ENCODE measurements around the gene MRPL36. TPM values are rescaled to one million over a fixed set of nuclear protein-coding genes. Genes with fewer than 3 reads are reported as not detected.

The MRPL36 gene
- total RNA-seq, 1 experiment from 2014 or later: 61.2 TPM

DNA sequence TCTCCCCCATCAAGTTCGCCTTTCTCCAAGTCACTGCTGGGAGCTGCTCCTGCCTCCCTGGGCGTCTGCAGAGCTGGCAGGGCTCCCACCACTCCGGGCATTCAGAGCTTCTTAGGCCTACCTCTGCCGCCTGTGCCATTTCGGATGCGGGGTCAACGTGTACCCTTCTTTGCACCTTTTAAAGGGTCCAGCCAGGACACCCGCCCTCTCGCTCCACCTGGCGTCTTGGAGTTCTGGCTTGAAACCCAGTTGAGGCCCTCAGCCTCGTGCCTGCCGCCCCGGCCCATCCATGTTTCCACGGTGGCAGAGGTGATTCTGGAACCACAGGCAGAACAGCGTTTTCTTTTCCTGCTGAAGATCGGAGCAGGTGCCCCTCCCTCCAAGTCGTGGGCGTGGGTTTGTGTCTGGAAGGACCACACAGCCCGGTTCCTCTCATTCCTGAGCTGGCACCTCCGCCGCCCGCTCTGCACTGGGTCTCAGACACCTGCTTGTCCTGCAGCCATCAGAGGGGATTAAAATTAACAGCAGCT is 34.5 kb upstream of the MRPL36 start (continued):
- TF ChIP-seq, protein P1, sequence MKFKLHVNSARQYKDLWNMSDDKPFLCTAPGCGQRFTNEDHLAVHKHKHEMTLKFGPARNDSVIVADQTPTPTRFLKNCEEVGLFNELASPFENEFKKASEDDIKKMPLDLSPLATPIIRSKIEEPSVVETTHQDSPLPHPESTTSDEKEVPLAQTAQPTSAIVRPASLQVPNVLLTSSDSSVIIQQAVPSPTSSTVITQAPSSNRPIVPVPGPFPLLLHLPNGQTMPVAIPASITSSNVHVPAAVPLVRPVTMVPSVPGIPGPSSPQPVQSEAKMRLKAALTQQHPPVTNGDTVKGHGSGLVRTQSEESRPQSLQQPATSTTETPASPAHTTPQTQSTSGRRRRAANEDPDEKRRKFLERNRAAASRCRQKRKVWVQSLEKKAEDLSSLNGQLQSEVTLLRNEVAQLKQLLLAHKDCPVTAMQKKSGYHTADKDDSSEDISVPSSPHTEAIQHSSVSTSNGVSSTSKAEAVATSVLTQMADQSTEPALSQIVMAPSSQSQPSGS (CRISPR knock-in tag; IDR thresholded peaks at IDR 0.05; ENCODE audit: borderline replicate concordance, low read depth): no peak

DNA sequence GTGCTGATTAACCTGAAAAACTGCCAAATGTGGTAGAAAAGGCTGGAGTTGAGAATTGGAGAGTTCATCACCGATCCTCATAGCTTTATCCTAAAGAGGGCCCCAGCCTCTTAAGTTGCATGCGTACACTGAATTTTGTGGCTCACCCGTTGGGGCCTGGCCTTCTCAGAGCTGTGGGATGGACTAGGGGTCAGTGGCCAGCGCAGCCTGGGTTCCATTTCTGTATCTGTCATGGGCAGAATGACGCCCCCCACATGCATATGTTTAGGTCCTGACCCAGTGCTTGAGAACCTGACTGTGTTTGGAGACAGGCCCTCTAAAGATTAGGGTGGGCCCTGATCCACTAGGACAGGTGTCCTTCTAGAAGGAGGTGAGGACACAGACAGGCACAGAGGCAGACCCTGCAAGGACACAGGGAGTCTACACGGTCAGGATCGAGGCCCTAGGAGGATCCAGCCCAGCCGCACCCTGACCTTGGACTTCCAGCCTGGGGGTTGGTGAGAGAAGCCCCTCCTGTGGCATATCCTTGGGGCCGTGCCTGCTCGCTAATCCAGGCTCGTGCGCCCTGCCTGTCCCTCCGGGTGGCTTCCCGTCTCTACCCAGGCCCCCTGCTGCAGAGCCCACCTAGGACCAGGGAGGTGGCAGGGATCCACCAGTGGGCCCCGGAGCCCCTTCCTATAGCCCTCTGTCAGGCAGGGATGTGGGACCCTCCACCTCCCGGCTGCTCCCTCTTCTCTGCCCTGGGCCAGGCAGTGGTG is 33.8 kb upstream of the MRPL36 start:
- no peaks in the 10 kb centered on the region; the same call in none of the 2 replicates for H3K27me3 Mint-ChIP-seq (ENCODE audit: low read depth)
- TF ChIP-seq JAZF1 (CRISPR knock-in tag; IDR thresholded peaks at IDR 0.05) (no peak), PRRX2 (CRISPR knock-in tag; IDR thresholded peaks at IDR 0.05) (no peak), EMX1 (CRISPR knock-in tag; IDR thresholded peaks at IDR 0.05) (no peak), JUN (CRISPR knock-in tag; IDR thresholded peaks at IDR 0.05) (no peak), TEAD4 (CRISPR knock-in tag; IDR thresholded peaks at IDR 0.05) (no peak), RELA (CRISPR knock-in tag; IDR thresholded peaks at IDR 0.05; ENCODE audit: borderline replicate concordance) (no peak), NR1H2 (CRISPR knock-in tag; IDR thresholded peaks at IDR 0.05) (no peak), ELF4 (CRISPR knock-in tag; IDR thresholded peaks at IDR 0.05; ENCODE audit: low read depth) (no peak), ESRRA (CRISPR knock-in tag; IDR thresholded peaks at IDR 0.05; ENCODE audit: borderline replicate concordance) (no peak), RORB (CRISPR knock-in tag; IDR thresholded peaks at IDR 0.05) (no peak)
- TF ChIP-seq, protein P2, sequence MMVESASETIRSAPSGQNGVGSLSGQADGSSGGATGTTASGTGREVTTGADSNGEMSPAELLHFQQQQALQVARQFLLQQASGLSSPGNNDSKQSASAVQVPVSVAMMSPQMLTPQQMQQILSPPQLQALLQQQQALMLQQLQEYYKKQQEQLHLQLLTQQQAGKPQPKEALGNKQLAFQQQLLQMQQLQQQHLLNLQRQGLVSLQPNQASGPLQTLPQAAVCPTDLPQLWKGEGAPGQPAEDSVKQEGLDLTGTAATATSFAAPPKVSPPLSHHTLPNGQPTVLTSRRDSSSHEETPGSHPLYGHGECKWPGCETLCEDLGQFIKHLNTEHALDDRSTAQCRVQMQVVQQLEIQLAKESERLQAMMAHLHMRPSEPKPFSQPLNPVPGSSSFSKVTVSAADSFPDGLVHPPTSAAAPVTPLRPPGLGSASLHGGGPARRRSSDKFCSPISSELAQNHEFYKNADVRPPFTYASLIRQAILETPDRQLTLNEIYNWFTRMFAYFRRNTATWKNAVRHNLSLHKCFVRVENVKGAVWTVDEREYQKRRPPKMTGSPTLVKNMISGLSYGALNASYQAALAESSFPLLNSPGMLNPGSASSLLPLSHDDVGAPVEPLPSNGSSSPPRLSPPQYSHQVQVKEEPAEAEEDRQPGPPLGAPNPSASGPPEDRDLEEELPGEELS (CRISPR knock-in tag; IDR thresholded peaks at IDR 0.05): no peak
- TF ChIP-seq, protein P3, sequence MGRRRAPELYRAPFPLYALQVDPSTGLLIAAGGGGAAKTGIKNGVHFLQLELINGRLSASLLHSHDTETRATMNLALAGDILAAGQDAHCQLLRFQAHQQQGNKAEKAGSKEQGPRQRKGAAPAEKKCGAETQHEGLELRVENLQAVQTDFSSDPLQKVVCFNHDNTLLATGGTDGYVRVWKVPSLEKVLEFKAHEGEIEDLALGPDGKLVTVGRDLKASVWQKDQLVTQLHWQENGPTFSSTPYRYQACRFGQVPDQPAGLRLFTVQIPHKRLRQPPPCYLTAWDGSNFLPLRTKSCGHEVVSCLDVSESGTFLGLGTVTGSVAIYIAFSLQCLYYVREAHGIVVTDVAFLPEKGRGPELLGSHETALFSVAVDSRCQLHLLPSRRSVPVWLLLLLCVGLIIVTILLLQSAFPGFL (CRISPR knock-in tag; IDR thresholded peaks at IDR 0.05; ENCODE audit: borderline replicate concordance): no peak
- TF ChIP-seq, protein P4, sequence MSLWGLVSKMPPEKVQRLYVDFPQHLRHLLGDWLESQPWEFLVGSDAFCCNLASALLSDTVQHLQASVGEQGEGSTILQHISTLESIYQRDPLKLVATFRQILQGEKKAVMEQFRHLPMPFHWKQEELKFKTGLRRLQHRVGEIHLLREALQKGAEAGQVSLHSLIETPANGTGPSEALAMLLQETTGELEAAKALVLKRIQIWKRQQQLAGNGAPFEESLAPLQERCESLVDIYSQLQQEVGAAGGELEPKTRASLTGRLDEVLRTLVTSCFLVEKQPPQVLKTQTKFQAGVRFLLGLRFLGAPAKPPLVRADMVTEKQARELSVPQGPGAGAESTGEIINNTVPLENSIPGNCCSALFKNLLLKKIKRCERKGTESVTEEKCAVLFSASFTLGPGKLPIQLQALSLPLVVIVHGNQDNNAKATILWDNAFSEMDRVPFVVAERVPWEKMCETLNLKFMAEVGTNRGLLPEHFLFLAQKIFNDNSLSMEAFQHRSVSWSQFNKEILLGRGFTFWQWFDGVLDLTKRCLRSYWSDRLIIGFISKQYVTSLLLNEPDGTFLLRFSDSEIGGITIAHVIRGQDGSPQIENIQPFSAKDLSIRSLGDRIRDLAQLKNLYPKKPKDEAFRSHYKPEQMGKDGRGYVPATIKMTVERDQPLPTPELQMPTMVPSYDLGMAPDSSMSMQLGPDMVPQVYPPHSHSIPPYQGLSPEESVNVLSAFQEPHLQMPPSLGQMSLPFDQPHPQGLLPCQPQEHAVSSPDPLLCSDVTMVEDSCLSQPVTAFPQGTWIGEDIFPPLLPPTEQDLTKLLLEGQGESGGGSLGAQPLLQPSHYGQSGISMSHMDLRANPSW (CRISPR knock-in tag; conservative IDR thresholded peaks at IDR 0.05; ENCODE audit: low read depth): no peak
- TF ChIP-seq, protein P5, sequence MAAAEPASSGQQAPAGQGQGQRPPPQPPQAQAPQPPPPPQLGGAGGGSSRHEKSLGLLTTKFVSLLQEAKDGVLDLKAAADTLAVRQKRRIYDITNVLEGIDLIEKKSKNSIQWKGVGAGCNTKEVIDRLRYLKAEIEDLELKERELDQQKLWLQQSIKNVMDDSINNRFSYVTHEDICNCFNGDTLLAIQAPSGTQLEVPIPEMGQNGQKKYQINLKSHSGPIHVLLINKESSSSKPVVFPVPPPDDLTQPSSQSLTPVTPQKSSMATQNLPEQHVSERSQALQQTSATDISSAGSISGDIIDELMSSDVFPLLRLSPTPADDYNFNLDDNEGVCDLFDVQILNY (CRISPR knock-in tag; IDR thresholded peaks at IDR 0.05): no peak
- TF ChIP-seq, protein P6, sequence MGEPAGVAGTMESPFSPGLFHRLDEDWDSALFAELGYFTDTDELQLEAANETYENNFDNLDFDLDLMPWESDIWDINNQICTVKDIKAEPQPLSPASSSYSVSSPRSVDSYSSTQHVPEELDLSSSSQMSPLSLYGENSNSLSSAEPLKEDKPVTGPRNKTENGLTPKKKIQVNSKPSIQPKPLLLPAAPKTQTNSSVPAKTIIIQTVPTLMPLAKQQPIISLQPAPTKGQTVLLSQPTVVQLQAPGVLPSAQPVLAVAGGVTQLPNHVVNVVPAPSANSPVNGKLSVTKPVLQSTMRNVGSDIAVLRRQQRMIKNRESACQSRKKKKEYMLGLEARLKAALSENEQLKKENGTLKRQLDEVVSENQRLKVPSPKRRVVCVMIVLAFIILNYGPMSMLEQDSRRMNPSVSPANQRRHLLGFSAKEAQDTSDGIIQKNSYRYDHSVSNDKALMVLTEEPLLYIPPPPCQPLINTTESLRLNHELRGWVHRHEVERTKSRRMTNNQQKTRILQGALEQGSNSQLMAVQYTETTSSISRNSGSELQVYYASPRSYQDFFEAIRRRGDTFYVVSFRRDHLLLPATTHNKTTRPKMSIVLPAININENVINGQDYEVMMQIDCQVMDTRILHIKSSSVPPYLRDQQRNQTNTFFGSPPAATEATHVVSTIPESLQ (CRISPR knock-in tag; IDR thresholded peaks at IDR 0.05): no peak
- ChIA-PET CTCF (interaction anchor here (0.6 kb wide), 1 partner anchor 205 kb away, joined by 3 read pairs; no protein-coding TSS in a partner anchor), POLR2A (no interaction called here)
- H3K36me3 Mint-ChIP-seq: no peaks in the 10 kb centered on the region
- H3K27ac Mint-ChIP-seq: no peak overlapping the region
- DNase-seq (ENCODE audit: low spot score) (no peak), ATAC-seq (no peak)
- no peaks in the 10 kb centered on the region for H3K9me3 Mint-ChIP-seq
- peaks cover 48% of the 10 kb centered on the region for H3K4me1 Mint-ChIP-seq
- H3K4me3 Mint-ChIP-seq: no peak overlapping the region
